Measurements from ENCODE around the gene SPATA20.

SPATA20 gene

DNA sequence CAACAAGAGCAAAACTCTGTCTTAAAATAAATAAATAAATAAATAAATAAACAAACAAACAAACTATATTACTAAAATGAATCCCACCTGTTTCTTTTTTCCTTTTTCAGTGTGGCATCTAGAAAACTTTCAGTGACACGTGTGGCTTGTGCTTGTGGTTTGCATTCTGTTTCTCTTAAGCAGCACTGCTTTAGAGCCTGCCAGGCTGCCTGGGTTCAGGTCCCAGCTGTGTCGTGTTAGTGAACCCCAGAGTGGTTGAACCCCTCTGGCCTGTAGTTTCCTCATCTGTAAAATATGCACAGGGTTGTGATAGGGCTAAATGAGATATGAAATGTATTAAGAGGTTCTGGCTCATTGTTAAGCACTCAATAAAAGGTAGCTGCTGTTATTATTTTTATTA is 26.5 kb upstream of the SPATA20 start:
- H3K4me3 ChIP-seq (ENCODE audit: low read length): no peak overlapping the region
- no peak for DNase-seq (ENCODE audit: low read depth)
- TF ChIP-seq CTCF (IDR thresholded peaks at IDR 0.05; ENCODE audit: insufficient read depth, low read depth, low read length, missing control alignments): no peak

DNA sequence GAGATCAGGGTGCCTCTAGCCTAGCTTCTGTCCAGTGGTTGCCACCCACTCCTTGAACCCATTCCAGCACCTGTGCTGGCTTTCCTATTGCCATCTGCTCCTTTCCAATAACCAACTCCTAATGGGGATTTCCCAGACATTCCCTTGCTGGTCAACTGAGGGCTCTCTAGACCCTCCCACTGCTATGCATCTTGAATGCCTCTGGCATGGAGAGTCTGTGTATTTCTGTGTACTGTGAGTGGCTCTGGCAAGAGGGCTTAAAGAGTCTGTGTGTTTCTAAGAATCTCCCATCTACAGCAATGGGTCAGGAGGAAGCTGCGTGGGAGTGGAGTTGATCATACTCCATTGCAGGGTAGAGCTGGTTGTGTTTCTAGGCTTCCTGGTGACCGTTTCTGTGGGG is 25.5 kb upstream of the SPATA20 start:
- no peak for TF ChIP-seq CTCF (IDR thresholded peaks at IDR 0.05; ENCODE audit: insufficient read depth, low read depth, low read length, missing control alignments)
- no peak overlapping the region for H3K4me3 ChIP-seq (ENCODE audit: low read length)
- no peak for DNase-seq (ENCODE audit: low read depth)

- H3K4me3 ChIP-seq (ENCODE audit: low read length): no peak overlapping the region
- TF ChIP-seq CTCF (IDR thresholded peaks at IDR 0.05; ENCODE audit: insufficient read depth, low read depth, low read length, missing control alignments): no peak
- DNase-seq (ENCODE audit: low read depth): no peak
Measured at GRCh38 chr17:50522766-50523165, 24.2 kb upstream of the SPATA20 start.

- no peak for TF ChIP-seq CTCF (IDR thresholded peaks at IDR 0.05; ENCODE audit: insufficient read depth, low read depth, low read length, missing control alignments)
- DNase-seq (ENCODE audit: low read depth): peak; percentile 89
- no peak overlapping the region for H3K4me3 ChIP-seq (ENCODE audit: low read length)
Measured at GRCh38 chr17:50523208-50523607, 23.8 kb upstream of the SPATA20 start.

GRCh38 chr17:50524838-50525237 is 22.1 kb upstream of the SPATA20 start:
- no peak for TF ChIP-seq CTCF (IDR thresholded peaks at IDR 0.05; ENCODE audit: insufficient read depth, low read depth, low read length, missing control alignments)
- H3K4me3 ChIP-seq (ENCODE audit: low read length): no peak overlapping the region
- no peak for DNase-seq (ENCODE audit: low read depth)

DNA sequence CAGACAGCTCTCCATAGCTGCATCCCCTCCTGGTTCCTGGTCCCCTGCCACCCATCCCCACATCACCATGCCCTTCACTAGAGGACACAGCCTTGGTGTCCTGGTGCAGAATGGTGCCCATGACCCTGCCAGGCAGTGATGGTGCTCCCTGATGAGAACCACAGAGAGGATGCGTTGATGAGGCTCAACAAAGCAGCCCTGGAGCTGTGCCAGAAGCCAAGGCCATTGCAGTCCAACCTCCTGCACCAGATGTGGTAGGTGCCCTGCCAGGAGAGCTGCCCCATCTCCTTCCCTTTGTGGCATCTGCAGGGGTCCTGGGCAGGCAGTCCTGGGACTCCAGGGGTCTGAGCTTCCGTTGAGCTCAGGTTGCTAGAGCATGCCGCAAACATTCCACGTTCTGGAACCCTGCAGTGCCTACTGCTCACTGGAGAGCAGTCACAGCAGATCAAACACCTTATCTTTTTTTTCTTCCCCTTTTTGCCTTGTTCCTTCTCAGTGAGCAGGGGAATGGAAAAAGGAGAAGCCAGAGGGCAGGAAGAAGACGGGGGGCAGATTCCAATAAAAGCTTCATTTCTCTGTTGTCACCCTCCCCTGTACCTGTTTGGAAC is 19.7 kb upstream of the SPATA20 start:
- no peak overlapping the region for H3K4me3 ChIP-seq (ENCODE audit: low read length)
- DNase-seq (ENCODE audit: low read depth): no peak
- no peak for TF ChIP-seq CTCF (IDR thresholded peaks at IDR 0.05; ENCODE audit: insufficient read depth, low read depth, low read length, missing control alignments)

DNA sequence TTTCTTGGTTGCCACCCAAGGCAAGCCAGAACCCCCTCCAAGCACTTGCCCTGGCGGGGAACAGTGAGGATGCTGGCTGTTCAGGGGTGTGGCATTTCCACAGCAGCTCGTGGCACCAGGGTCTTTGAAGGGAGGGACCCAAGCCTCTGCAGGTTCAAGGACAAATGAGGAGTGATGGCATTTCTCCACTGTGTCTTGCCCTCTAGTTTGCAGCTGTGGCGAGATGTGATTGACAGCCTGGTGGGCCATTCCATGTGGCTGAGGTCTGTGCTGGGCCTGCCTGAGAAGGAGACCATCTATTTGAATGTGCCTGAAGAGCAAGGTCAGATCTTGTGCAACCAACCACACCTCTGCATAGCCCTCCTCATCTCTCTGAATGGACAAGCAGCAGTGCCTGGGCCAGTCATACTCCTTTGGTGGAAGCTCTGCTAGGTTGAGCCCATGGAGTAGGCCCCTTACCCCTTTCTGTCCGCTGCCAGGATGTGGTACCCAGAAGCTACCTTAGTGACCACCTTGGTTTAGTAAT is 19.0 kb upstream of the SPATA20 start:
- H3K4me3 ChIP-seq (ENCODE audit: low read length): no peak overlapping the region
- no peak for TF ChIP-seq CTCF (IDR thresholded peaks at IDR 0.05; ENCODE audit: insufficient read depth, low read depth, low read length, missing control alignments)
- no peak for DNase-seq (ENCODE audit: low read depth)
